K562 (cell line): ENCODE results near the gene CXCR6. TPM values are rescaled to one million over a fixed set of nuclear protein-coding genes. Genes with fewer than 3 reads are reported as not detected.

ENCODE experiments used
- ATAC-seq: fragments of 200-7000 bp; cut with Tn5 transposase; 3 replicates; pipeline ENCODE4 v1.9.1; 2020; ENCODE audit warnings: moderate library complexity
- BruUV-seq: library from RNA; stranded (reverse); fragments of 400-500 nt; replicated peaks from 2 replicates; lab custom pipeline; 2021; lab: Mats Ljungman, UMichigan
- CTCF ChIA-PET: fragments of 300-600 bp; formaldehyde crosslinking; extraction: SDS; loops from one replicate; lab custom pipeline; 2021; ENCODE audit warnings: low intra/inter-chr PET ratio; lab: Yijun Ruan, JAX
- POLR2A ChIA-PET: fragments of 300-600, 350-650 bp; sonication (Branson Sonifier 250); formaldehyde crosslinking; extraction: SDS; loops from one replicate; lab custom pipeline; 2021; ENCODE audit warnings: antibody characterized with exemption, inconsistent platforms; lab: Yijun Ruan, JAX
- DNase-seq, 4 experiments: peaks; one replicate each; pipeline versions ENCODE4 v3.0.0 to v3.0.0-alpha.2; 2011 to 2018; ENCODE audit warnings: low spot score in 3 of 4, mixed read lengths in 3 of 4; ENCODE audit errors: extremely low read depth in 1 of 4
- FAIRE-seq: peaks from 2 replicates; lab custom pipeline; 2011; peaks lifted over from hg19 to GRCh38; lab: Jason Lieb, UNC
- H2AFZ ChIP-seq: 2 replicates; pipeline ENCODE4 v1.6.0; 2011; ENCODE audit warnings: low read depth, low read length, control low read depth, inconsistent platforms
- H3K27ac ChIP-seq: fragments of 200-600 bp; 3 replicates; pipeline ENCODE4 v1.8.0; 2011; ENCODE audit warnings: low read depth, mild to moderate bottlenecking, control low read depth, inconsistent platforms, low read length, moderate library complexity, mixed read lengths; ENCODE audit errors: extremely low read depth
- H3K27me3 ChIP-seq, 2 experiments: fragments of 300-600 bp in 1 of 2; 2 replicates in 1 of 2; 3 replicates in 1 of 2; pipeline versions ENCODE4 v1.6.0 to v1.8.0; 2011; ENCODE audit warnings: inconsistent platforms in 2 of 2, low read length in 2 of 2, mild to moderate bottlenecking in 1 of 2, mixed read lengths in 1 of 2, moderate library complexity in 1 of 2; ENCODE audit not compliant: control insufficient read depth in 2 of 2, insufficient read depth in 2 of 2
- H3K36me3 ChIP-seq: fragments of 300-600 bp; 3 replicates; pipeline ENCODE4 v1.8.0; 2011; ENCODE audit warnings: mild to moderate bottlenecking, low read length, inconsistent platforms; ENCODE audit not compliant: control insufficient read depth, insufficient read depth
- H3K4me1 ChIP-seq, 2 experiments: fragments of 200-600 bp in 1 of 2; replicated peaks in 1 of 2; 2 replicates in 1 of 2; 3 replicates in 1 of 2; pipeline versions ENCODE4 v1.5.1 to v1.8.0; 2011; ENCODE audit warnings: inconsistent platforms in 2 of 2, low read length in 2 of 2, mild to moderate bottlenecking in 1 of 2, mixed read lengths in 1 of 2, moderate library complexity in 1 of 2; ENCODE audit not compliant: control insufficient read depth in 2 of 2, insufficient read depth in 2 of 2
- H3K4me2 ChIP-seq: 2 replicates; pipeline ENCODE4 v1.6.1; 2011; ENCODE audit warnings: low read length, control low read depth, inconsistent platforms, mixed read lengths; ENCODE audit not compliant: insufficient read depth
- H3K4me3 ChIP-seq: fragments of 200-600 bp; sonication (generic), shearing (Covaris generic); 2 replicates; pipeline ENCODE4 v1.5.1; 2016; ENCODE audit warnings: control low read depth, inconsistent platforms
- H3K79me2 ChIP-seq: fragments of 200-600 bp; 3 replicates; pipeline ENCODE4 v1.8.0; 2011; ENCODE audit warnings: low read length, inconsistent platforms; ENCODE audit not compliant: control insufficient read depth, insufficient read depth
- H3K9ac ChIP-seq, 2 experiments: 2 replicates each; pipeline versions ENCODE4 v1.6.0 to v1.6.1; 2011; ENCODE audit warnings: low read depth in 2 of 2, low read length in 2 of 2, control low read depth in 1 of 2, inconsistent platforms in 1 of 2, mild to moderate bottlenecking in 1 of 2, mixed read lengths in 1 of 2; ENCODE audit not compliant: insufficient read depth in 1 of 2
- H3K9me1 ChIP-seq: one replicate; pipeline ENCODE4 v1.6.0; 2011; ENCODE audit warnings: inconsistent platforms, mild to moderate bottlenecking, low read length, moderate library complexity; ENCODE audit not compliant: control insufficient read depth, insufficient read depth
- H3K9me3 ChIP-seq: replicated peaks from 2 replicates; pipeline ENCODE4 v1.5.1; 2011; ENCODE audit warnings: low read depth, low read length, inconsistent platforms; ENCODE audit not compliant: control insufficient read depth, insufficient read depth
- H4K20me1 ChIP-seq: replicated peaks from 2 replicates; pipeline ENCODE4 v1.6.1; 2011; ENCODE audit warnings: low read length, inconsistent platforms, mixed read lengths; ENCODE audit not compliant: control insufficient read depth, insufficient read depth
- DEAF1 ChIP-seq: fragments of 450-650 bp; formaldehyde crosslinking; IDR thresholded peaks from 2 replicates; pipeline ENCODE4 v1.4.0; 2020; ENCODE audit warnings: mild to moderate bottlenecking, moderate library complexity
- HDAC6 ChIP-seq: IDR thresholded peaks from 2 replicates; pipeline ENCODE4 v1.6.1; 2012; ENCODE audit warnings: low read depth, mild to moderate bottlenecking, control low read depth, inconsistent platforms, low read length, moderate library complexity
- ZNF253 ChIP-seq: fragments of 250-450 bp; sonication (Bioruptor Pico); conservative IDR thresholded peaks from 2 replicates; pipeline ENCODE4 v1.6.1; 2021; ENCODE audit warnings: mild to moderate bottlenecking
- ZNF354B ChIP-seq: fragments of 250-450 bp; sonication (Bioruptor Pico); IDR thresholded peaks from 2 replicates; pipeline ENCODE4 v1.4.0; 2020
- ZNF384 ChIP-seq: IDR thresholded peaks from 2 replicates; pipeline ENCODE4 v1.6.1; 2012; ENCODE audit warnings: low read depth, low read length, improper control_type of control experiment
- WGBS: fragments of 100-300 bp; shearing (Covaris generic); methylation state at CpG from one replicate; pipeline ENCODE4 v1.1.6; 2016; ENCODE audit warnings: low coverage, mixed read lengths; ENCODE audit not compliant: insufficient coverage; ENCODE audit errors: missing lambda C conversion rate; 5-methylcytosine and 5-hydroxymethylcytosine counted together
- in situ Hi-C: fragments of 300-500 bp; cut with MboI; formaldehyde crosslinking; loops from 4 replicates; pipeline ENCODE4 v1.15.0; 2018; ENCODE audit warnings: inconsistent platforms, mixed read lengths
- intact Hi-C: fragments of 100-400 bp; cut with micrococcal nuclease; formaldehyde crosslinking; loops from 2 replicates; pipeline ENCODE4 v1.14.2; 2022
- polyA plus RNA-seq, 8 experiments: library from polyadenylated mRNA; depleted of rRNA in 4 of 8; stranded (reverse) in 5 of 8; unstranded in 3 of 8; fragments of >200 nt; fragmentation: Nextera tagmentation in 2 of 8; fragmentation: Illumina TruSeq in 1 of 8; extraction: Ambion mirVana in 2 of 8; extraction: Trizol in 1 of 8; gene quantifications; 2 replicates each; pipeline versions ENCODE4 v1.2.1 to v1.2.3, GENCODE V29; 2011 to 2014; ENCODE audit warnings: inconsistent platforms in 1 of 8, missing spikeins in 1 of 8
- total RNA-seq, 7 experiments: library from RNA; depleted of rRNA in 6 of 7; stranded (reverse); fragments of >200 nt in 6 of 7; fragmentation: Illumina TruSeq in 2 of 7; extraction: Trizol in 2 of 7; gene quantifications; 2 replicates each; pipeline versions ENCODE4 v1.2.1 to v1.2.3, GENCODE V29; 2011 to 2021; ENCODE audit warnings: low replicate concordance in 1 of 7
- TF ChIP-seq, protein P1 (sequence below): sonication (generic); formaldehyde crosslinking; IDR thresholded peaks from 2 replicates; pipeline ENCODE4 v1.8.1; 2023; ENCODE audit warnings: mild to moderate bottlenecking, missing genetic modification reagents

The CXCR6 gene
- total and polyA plus RNA-seq, 9 of the 15 experiments (the other 6 are each of a cell fraction or from before 2014, with no cell fraction given) = 0.28 TPM; not detected in 8

DNA sequence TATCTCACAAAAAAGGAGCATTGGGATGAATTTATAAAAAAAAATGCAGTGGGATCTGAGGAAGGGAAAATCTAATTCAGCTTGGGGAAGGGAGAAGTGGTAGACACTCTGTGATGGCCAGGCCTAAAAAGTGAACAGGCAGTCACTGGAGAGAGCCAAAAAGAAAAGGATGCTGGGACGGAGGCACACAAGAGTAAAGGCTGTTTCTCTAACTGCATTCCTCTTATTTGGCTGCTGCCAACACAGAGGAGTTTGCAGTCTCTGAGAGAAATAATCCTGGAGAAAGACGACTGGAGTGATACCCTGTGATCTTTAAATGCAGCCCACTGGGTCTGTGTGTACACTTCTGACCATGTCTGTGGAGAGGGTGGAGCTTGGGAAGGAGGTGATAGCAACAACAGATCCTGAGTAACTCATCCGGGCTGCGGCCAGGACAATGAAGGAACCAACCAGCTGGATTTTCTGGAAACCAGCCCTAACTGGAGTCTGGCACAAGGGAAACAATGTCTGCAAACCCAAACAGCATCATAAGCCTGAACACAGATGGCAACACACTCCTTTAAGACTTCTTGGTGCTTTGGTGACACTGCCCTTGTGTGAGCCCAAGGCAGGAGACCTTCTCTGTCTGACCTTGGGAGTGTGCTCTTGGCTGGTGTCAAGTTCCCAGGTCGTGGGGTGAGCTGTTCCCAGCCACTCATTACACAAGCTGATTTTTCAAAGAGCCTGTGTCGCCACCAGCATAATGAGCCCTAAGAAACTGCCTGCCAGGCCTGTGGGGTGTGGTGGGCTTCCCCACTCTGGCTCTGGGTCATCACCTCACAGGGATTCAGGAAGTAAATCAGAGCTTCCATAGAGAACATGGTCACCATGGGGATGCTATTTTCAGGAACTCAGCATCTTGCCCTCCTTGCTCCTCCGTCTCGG is 44.4 kb downstream of the CXCR6 start:
- TF ChIP-seq ZNF384 = no peak
- no peak for TF ChIP-seq ZNF354B
- no peak for TF ChIP-seq DEAF1 (CRISPR knock-in tag)
- no peak for TF ChIP-seq HDAC6
- TF ChIP-seq, protein P1, sequence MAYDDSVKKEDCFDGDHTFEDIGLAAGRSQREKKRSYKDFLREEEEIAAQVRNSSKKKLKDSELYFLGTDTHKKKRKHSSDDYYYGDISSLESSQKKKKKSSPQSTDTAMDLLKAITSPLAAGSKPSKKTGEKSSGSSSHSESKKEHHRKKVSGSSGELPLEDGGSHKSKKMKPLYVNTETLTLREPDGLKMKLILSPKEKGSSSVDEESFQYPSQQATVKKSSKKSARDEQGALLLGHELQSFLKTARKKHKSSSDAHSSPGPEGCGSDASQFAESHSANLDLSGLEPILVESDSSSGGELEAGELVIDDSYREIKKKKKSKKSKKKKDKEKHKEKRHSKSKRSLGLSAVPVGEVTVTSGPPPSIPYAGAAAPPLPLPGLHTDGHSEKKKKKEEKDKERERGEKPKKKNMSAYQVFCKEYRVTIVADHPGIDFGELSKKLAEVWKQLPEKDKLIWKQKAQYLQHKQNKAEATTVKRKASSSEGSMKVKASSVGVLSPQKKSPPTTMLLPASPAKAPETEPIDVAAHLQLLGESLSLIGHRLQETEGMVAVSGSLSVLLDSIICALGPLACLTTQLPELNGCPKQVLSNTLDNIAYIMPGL (CRISPR knock-in tag) = no peak
- no peak for TF ChIP-seq ZNF253 (CRISPR knock-in tag)
- TF ChIP-seq, all 486 proteins: peak for 0
- ChIA-PET CTCF (no interaction called here), POLR2A (interaction anchor here (0.6 to 1.3 kb wide), 3 partner anchors 18 to 673 kb away, joined by 3 to 4 read pairs (median 3); no protein-coding TSS in a partner anchor)
- in situ Hi-C loops = no loop called here
- H3K27ac ChIP-seq = no peak overlapping the region
- H3K36me3 ChIP-seq = peaks cover 37% of the 10 kb centered on the region
- DNase-seq (no peak), ATAC-seq (no peak), FAIRE-seq (no peak)
- peak overlapping the region in 1 of 2 experiments; percentile 39; a peak in 1 of 4 replicates for H3K9ac ChIP-seq
- WGBS = 60% methylated on average over 8 of the region's 8 CpGs
- peaks cover 17 to 41% of the 10 kb centered on the region in 2 experiments for H3K4me1 ChIP-seq
- no peaks in the 10 kb centered on the region for H3K27me3 ChIP-seq
- H3K9me1 ChIP-seq = peaks cover 12% of the 10 kb centered on the region
- no peak overlapping the region; the same call in 1 of the 2 replicates for H3K4me2 ChIP-seq
- H2AFZ ChIP-seq = no peak overlapping the region
- H3K9me3 ChIP-seq = no peaks in the 10 kb centered on the region
- H3K4me3 ChIP-seq = no peak overlapping the region
- intact Hi-C loops = no loop called here
- peaks cover 63% of the 10 kb centered on the region for H3K79me2 ChIP-seq
- BruUV-seq = no TSS peak
- H4K20me1 ChIP-seq = peaks cover 27% of the 10 kb centered on the region
